HG02981 (cell line): ENCODE results near the gene HLA-DOB.
A peak's percentile ranks its signal among the peaks of the same experiment; 100 is the strongest.

ENCODE experiments used
- ATAC-seq: cut with Tn5 transposase; IDR thresholded peaks from one replicate; pipeline ENCODE4 v1.9.1; 2021; ENCODE audit warnings: mild to moderate bottlenecking, moderate library complexity; ENCODE audit not compliant: unreplicated experiment

HLA-DOB gene

DNA sequence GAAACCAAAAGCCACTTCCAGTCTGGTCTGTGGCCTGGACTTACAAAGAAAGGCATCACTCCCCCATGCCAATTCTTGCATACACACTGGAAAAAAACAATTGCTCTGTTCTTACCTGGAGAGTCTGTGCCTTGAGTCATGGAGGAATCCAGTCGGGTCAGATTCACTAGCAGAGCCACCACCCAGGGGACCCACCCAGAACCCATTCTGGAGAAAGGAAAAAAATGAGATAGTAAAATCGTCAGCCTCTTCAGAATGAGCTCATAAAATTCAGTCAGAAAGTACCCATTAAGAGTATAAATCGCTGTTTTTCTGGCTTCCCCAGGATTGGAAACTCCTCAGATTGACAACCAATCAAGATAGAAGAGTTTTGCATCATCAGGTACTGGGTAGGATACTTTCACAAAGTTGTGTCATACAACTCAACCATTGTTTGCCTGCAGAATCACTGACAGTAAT is at the start of gene HLA-DOB:
TSS of gene HLA-DOB (minus strand) at position 257 of the 459 bp plus-strand sequence. CDS start at position 206, 51 bp downstream.
- peak; percentile 43 for ATAC-seq

DNA sequence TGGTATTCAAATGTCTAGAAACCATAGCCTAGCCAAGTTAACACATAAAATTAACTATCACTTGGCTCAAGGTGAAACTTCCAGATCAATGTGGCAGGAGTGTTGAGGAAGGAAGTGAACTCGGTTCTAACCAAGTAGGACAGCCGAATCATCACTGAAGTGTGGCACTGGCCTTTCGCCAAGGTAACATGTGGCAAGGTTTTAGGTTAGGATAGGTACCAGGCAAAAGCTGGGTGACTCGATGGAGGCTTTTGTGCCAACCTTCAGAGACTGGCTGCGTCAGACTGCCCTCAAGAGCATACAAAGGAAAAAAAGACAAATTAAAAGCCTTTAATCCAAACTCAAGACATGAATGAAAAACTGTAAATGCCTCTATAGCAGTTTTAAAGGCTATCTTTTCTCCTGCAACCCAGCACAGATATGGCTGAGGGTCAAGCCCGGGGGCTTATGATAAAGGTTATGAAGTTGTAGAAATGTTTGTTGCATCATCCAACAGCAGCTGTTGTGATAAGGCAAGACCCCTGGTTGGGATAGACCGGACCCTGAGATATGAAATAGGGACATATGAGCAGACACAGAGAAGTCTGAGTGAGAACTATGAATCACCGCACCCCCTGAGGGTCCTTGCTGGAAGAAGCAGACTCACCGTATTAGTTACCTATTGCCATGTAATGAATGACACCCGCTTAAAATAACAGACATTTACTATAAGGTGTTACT is 49.1 kb upstream of the HLA-DOB start:
- no peak for ATAC-seq

DNA sequence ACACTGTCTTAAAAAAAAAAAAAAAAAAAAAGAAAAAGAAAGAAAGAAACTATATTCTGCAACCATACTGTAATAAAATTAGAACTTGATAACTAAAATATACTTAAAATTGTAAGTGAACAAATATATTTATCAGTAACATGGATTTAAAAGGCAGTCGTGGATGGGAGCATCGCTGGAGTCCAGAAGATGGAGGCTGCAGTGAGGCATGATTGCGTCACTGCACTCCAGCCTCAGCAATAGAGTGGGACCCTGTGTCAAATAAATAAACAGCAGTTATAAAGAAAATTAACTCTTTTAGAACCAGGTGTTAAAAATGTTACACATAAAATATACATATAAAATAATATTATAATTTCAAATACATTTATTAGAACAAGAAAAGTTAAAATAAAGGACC is 45.9 kb upstream of the HLA-DOB start:
- no peak for ATAC-seq

DNA sequence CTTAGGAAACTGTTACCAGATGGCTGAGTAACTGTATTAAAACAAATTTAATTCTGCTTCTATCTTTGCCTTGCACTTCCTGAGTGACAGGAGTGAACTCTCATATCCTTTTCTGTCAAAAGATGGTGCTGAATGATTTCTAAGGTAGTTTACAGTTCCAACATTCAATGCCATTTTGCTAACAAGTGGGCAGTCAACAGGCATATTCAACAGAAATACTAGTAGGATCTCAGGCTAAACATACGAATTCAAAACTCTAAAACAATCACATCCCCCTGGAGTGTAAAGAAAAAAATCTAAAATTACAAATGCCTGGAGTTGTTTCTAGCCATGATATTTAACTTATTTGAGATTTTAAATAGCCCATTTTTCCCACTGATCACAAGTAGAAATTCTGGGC is 43.9 kb upstream of the HLA-DOB start:
- no peak for ATAC-seq

DNA sequence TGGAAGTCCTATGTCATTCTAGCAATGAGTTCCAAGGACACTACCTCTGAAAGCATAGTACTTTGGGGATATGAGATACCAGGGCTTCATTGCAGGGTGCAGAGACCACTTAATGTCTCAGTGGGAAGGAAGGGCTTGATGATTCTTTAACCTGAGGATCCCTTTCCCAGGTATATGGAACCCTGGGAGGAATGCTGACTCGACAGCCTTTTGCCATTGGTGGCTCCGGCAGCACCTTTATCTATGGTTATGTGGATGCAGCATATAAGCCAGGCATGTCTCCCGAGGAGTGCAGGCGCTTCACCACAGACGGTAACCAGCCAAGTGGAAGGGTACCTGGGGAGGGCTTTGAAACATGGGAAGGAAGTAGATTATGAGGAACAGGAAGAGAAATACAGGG is 41.4 kb upstream of the HLA-DOB start:
- ATAC-seq: no peak

DNA sequence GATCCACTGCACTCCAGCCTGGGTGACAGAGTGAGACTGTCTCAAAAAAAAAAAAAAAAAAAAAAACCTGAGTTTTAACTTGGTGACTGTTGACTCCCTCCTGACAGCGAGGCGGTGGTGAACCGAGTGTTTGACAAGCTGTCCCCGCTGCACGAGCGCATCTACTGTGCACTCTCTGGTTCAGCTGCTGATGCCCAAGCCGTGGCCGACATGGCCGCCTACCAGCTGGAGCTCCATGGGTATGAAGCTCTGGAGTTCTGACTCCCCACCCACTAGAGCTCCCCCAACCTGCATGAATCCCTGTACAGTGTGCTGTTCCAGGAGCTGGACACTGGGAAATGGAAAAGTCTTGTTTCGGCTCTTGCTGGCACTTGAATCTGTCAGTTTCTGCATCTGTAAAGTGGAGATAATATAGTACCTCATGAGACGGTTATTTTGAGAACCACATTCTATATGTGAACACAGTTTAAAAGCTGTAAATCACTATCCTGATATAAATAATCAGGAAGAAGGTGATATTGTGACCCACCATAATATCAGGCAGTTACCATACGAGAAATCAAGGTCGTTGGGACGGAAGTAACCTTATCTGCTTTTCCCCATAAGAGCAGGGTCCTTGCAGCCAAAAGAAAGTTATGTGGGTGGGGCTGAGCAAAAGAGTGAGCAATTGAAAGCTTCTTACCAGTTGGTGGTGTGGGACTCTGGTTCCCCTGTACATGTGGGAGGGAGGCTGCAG is 40.5 kb upstream of the HLA-DOB start:
- no peak for ATAC-seq

DNA sequence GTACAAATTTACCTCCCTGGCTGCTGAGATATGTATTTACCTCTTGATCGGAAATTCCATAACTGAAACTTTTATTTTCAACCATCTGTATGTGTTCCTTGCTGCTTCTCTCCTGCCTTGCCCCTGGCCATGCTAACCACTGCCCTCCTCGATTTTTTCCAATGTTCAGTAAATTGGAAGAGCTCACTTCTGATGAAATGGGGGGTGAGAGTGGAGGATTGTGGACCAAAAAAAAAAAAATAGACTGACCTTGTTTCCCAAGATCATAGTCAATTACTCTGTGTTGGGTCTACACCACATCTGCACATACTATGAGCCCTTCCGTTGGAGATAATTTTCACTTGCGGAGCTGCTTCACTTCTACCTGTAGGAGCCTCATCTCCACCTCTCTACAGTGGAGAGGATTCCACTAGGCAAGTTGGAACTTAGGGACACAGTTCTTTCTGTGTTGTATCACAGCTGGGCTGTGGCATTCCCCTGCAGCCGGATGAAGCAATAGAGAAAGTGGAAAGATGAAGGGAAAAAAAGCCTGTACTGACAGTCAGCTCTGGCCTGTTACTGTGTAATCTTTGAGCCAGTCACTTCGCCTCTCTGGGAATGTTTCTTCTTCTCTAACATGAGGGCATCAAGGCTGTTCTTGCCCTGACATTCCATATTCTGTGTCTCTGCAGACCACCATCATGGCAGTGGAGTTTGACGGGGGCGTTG is 38.8 kb upstream of the HLA-DOB start:
- no peak for ATAC-seq

DNA sequence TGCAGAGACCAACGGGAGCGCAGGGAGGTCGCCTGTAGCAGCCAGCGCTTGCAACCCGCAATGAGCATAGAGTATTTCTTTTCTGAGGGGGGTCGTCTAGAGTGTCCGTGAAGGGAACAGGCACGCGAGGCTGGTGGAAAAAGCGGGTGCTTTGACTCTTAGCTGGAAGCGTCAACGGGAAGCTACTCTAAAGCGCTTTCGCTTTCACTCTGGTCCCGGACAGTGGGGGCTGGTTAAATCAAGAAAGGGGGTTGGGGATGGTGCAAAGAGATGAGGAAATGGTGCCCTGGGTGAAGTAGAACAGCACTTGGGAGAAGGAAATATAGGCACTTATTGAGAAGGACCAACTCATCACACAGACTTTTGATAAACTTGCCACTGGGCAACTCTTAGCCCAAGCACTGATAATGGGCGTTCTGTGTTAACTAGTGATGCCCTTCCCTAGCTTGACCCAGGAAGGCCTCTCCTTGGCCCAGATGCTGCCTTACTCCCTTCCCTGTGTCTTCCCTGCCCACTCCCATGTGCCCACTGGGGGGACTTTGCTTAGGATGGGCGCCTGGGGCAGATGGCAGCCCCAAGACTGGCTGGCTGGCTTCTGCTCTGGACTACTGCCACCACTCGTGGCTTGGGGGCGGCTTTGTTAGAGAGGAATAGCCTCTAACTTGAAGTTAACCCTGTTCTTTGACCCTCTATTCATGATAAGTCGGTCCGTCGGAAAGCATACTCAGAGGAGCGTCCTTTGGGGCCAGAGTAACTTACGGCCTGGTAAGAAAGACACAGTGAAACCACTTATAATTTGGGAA is 37.8 kb upstream of the HLA-DOB start:
- peak; percentile 10 for ATAC-seq

DNA sequence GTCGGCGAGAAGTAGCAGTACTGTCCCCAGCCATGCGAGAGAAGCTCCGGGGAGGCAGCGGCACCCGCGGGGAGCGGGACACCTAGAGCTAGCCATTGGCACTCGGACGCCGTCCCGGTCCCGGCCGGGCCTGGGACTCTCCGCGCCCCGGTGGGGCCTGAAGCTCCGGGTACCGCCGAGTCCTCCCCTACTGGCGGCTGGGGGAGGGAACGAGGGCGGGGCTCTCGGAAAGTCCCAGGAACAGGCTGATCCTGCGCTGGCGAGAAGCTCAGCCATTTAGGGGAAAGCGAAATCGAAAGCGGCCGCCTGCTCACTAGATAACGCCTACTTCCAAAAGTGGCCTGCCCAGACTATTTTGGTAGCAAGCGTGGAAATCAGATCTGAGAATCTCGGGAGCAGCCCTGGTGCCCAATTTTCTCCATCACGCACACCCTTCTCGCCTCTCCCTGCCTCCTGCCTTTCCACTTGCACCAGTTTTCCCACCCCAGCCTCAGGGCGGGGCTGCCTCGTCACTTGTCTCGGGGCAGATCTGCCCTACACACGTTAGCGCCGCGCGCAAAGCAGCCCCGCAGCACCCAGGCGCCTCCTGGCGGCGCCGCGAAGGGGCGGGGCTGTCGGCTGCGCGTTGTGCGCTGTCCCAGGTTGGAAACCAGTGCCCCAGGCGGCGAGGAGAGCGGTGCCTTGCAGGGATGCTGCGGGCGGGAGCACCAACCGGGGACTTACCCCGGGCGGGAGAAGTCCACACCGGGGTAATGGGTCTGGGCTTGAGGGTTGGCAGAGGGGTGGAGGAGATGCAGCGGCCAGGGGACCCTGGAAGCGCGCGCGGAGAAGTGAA is 37.0 kb upstream of the HLA-DOB start, which contains the start of the genes PSMB9 and TAP1:
TSS of gene PSMB9 (plus strand) at position 652 of the 835 bp plus-strand sequence. CDS start at position 690, 38 bp downstream.
TSS of gene TAP1 (minus strand) at position 164 of the 835 bp plus-strand sequence. CDS start at position 96, 68 bp downstream.
- peak; percentile 84 for ATAC-seq

DNA sequence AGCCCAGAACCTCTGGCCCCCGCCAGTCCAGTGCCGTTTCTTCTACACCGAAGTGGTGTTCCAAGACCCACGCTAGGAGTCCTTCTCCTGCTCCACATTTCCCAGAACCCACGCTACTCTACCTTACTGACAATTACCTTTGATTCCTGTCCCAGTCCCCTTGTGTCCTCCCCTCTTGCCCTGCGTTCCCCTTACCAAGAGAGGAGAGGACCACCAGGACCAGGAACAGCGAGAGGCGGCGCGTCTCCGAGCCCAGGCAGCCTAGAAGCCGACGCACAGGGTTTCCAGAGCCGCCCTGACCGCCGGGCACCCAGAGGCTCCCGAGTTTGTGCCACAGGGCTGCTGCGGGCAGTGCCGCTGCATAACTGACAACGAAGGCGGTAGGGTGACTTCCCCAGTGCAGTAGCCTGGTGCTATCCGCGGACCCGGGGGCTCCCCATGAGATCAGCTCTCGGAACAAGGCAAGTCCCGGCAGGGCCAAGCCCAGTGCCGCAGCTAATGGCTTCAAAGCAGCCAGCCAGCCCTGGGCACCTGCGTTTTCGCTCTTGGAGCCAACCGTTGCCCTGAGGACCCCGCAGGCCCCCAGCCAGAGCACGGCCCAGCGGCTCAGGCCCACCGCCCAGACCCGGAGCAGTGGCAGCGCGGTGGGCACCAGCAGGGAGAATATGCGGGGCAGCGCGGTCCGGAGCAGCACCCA is 36.2 kb upstream of the HLA-DOB start:
- peak; percentile 12 for ATAC-seq

DNA sequence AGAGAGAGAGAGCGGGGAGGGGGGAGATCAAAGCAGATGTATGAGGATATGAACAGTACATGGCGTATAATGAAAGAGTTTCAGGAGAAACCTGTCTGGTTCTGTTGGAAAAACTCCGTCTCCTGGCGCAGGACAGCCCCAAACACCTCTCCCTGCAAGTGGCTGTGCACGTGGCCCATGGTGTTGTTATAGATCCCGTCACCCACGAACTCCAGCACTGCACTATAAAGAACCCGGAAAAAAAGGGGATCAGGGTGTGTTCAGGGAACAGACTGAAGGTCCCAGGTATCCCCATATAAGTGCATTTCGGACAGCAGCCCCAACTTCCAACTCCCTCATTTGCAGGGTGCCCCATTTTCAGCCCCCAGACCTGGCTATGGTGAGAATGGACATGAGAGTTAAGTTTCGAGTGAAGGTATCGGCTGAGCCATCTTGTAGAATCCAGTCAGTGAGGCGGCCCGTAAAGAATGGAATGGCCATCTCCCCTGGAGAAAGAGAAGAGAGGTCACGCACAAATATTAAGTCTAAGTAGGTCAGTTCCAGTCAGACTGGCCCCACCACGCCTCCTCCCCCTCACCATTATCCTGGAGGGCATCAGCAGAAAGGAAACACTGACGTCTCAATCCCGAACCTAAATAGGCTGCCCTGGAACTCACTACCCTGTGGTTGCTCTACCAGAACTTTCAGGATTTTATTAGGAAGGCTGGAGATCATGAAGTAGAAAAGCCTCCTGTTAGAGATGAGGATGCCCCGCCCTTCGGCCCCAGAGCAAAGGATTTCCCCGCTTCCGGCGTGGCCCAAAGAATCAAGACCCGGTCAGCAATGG is 35.4 kb upstream of the HLA-DOB start:
- ATAC-seq: no peak

DNA sequence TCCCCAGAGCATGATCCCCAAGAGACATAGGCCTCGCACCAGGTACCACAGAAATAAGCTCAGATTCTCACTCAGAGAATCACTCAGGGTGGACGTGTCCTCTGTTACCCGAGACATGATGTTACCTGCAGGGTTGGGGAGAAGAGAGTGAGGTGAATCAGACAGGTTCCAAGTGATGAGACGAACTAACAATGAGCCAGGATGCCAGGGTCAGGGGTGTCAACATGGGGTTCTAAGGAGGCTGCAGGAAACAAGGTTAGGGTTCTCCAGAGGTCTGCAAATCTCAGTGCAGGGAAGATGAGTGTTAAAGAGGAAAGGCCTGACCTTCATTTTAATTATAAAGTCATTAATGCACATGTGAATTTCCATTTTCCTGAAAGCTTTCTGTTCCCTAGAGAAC is 34.2 kb upstream of the HLA-DOB start:
- no peak for ATAC-seq

DNA sequence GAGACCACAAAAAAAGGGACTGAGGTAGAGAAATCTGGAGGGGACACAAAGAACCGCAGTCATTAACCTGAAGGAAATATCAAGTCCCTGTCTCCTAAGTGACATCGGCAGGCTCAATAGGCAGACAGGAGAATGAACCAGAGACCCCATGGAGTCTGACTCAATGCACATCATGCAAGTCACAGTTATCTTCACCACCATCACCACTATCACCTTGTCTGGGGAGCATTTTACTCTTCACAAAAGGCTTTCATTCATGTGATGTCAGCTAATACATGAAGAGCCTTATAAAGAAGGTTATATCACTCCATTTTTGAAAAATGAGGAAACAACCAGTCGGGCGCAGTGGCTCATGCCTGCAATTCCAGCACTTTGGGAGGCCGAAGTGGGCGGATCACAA is 32.3 kb upstream of the HLA-DOB start:
- ATAC-seq: no peak

DNA sequence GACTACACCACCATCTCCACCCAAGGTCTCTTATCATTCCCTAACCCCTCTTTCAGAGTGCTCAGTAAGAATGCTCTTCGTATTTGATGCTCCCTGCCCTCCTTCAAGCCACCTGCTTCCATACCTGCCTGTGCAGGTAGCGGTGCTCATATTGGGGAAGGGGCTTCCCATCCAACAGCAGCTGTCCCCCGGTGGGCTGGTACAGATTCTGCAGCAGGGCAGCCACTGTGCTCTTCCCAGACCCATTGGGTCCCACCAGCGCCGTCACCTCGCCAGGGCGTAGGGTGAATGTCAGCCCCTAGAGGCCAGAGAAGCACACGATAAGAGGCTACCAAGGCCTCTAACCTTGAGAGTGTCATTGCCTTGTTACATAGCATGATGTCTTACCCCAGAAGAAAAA is 31.0 kb upstream of the HLA-DOB start:
- ATAC-seq: no peak

DNA sequence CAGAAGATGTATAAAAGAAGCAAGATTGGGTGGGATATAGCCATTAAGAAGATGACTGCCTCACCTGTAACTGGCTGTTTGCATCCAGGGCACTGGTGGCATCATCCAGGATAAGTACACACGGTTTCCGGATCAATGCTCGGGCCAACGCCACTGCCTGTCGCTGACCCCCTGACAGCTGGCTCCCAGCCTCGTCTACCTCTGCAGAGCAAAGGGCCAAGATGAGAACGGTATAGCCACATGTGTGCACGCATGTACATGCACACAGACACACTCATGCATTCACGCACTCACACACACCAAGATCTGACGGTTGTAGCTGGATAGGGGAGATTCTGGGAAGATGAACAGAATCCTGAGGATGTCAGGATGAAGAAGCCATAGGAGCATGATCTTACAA is 30.2 kb upstream of the HLA-DOB start:
- ATAC-seq: no peak

DNA sequence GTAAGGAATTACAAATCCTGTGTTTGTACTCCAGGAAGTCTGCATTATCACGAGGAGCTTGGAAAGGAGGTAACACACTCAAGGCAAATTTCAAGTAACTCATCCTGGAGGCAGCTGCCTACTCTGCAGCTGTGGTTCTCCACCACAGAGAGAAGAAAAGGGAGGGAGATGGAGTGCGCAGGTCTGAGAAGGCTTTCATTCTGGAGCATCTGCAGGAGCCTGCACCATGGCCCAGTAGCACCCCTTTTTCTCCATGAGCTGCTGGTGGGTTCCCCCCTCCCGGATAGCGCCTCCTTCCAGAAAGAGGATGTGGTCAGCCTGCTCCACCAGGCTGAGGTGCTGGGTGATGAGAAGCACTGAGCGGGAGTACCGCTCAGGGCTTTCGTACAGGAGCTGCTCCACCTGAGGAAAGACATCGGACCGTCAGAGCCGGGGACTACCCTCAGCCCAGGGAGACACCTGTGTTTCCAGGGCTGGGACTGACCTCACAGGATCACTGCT is 28.6 kb upstream of the HLA-DOB start:
- no peak for ATAC-seq

DNA sequence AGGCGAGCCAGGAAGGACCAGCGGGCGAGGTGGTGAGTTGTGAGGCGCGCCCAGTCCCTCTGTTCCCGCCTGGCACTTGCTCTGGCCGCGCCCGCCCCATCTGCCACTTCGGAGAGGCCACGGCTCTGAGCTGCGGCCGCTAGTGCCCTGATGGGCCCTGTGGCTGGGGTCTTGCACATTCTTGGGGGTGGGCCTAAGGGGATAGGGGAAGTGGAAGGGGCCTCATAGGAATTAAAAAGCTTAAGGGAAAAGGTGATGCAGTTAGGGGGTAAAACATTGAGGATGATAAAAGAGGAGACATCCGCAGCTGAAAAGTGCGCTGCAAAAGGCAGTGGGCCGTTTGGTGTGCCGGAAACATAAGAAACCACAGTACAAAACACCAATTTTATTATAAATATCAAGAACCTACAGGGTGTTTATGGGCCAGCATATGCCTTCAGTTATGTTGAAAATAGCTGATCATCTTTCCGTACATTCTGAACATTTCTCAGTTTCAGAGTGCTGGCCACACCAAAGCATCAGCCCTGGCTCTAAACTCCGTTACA is 28.1 kb upstream of the HLA-DOB start:
- ATAC-seq: no peak
